Keratinocyte (primary cell): ENCODE results near the gene PRODH. TPM values are rescaled to one million over a fixed set of nuclear protein-coding genes. Genes with fewer than 3 reads are reported as not detected.
"Not testable (repeated sequence)": the region's sequence is repeated elsewhere in the genome, so short reads cannot be mapped to it uniquely, and the experiment has no call there.

Source experiments
- DNase-seq: peaks from one replicate; pipeline ENCODE4 v3.0.0-alpha.2; 2011; ENCODE audit warnings: low read depth, missing footprints, low spot score
- FAIRE-seq: peaks from 2 replicates; lab custom pipeline; 2011; peaks lifted over from hg19 to GRCh38; lab: Jason Lieb, UNC
- H2AFZ ChIP-seq: 2 replicates; pipeline ENCODE4 v1.6.0; 2012; ENCODE audit warnings: low read length, control low read depth, inconsistent platforms; ENCODE audit not compliant: control insufficient read depth
- H3K27ac ChIP-seq: 2 replicates; pipeline ENCODE4 v1.5.1; 2011; ENCODE audit warnings: low read length; ENCODE audit not compliant: control insufficient read depth, insufficient read depth
- H3K27me3 ChIP-seq: 3 replicates; pipeline ENCODE4 v1.6.0; 2011; ENCODE audit warnings: low read length; ENCODE audit not compliant: control insufficient read depth, insufficient read depth; ENCODE audit errors: extremely low read depth
- H3K36me3 ChIP-seq, 2 experiments: 2 replicates in 1 of 2; 3 replicates in 1 of 2; pipeline ENCODE4 v1.5.1; 2011; ENCODE audit warnings: low read length in 2 of 2, mild to moderate bottlenecking in 1 of 2; ENCODE audit not compliant: control insufficient read depth in 2 of 2, insufficient read depth in 2 of 2; ENCODE audit errors: extremely low read depth in 1 of 2
- H3K4me1 ChIP-seq: 3 replicates; pipeline ENCODE4 v1.5.1; 2011; ENCODE audit warnings: low read length; ENCODE audit not compliant: control insufficient read depth, insufficient read depth; ENCODE audit errors: extremely low read depth
- H3K4me2 ChIP-seq: 3 replicates; pipeline ENCODE4 v1.6.0; 2011; ENCODE audit warnings: low read depth, low read length; ENCODE audit not compliant: control insufficient read depth, insufficient read depth; ENCODE audit errors: extremely low read depth
- H3K4me3 ChIP-seq, 3 experiments: fragments of 200-600 bp in 1 of 3; sonication (generic) in 1 of 3; 2 replicates in 2 of 3; 3 replicates in 1 of 3; pipeline ENCODE4 v1.5.1; 2011 to 2016; ENCODE audit warnings: low read length in 3 of 3, mild to moderate bottlenecking in 3 of 3, control low read depth in 2 of 3, inconsistent platforms in 1 of 3, low read depth in 1 of 3, mixed read lengths in 1 of 3, mixed run types in 1 of 3, moderate library complexity in 1 of 3; ENCODE audit not compliant: control insufficient read depth in 2 of 3, insufficient read depth in 2 of 3; ENCODE audit errors: extremely low read depth in 1 of 3
- H3K79me2 ChIP-seq: 2 replicates; pipeline ENCODE4 v1.6.0; 2012; ENCODE audit warnings: low read length; ENCODE audit not compliant: control insufficient read depth, insufficient read depth
- H3K9ac ChIP-seq: 3 replicates; pipeline ENCODE4 v1.6.0; 2011; ENCODE audit warnings: low read length; ENCODE audit not compliant: control insufficient read depth, insufficient read depth; ENCODE audit errors: extremely low read depth
- H3K9me1 ChIP-seq: 3 replicates; pipeline ENCODE4 v1.6.0; 2011; ENCODE audit warnings: low read length; ENCODE audit not compliant: control insufficient read depth, insufficient read depth; ENCODE audit errors: extremely low read depth
- H3K9me3 ChIP-seq: 2 replicates; pipeline ENCODE4 v1.5.1; 2012; ENCODE audit warnings: low read depth, low read length; ENCODE audit not compliant: control insufficient read depth
- H4K20me1 ChIP-seq: 3 replicates; pipeline ENCODE4 v1.6.0; 2011; ENCODE audit warnings: low read length; ENCODE audit not compliant: control insufficient read depth, insufficient read depth; ENCODE audit errors: extremely low read depth
- CTCF ChIP-seq, 3 experiments: IDR thresholded peaks in 1 of 3; conservative IDR thresholded peaks in 1 of 3; optimal IDR thresholded peaks in 1 of 3; 2 replicates in 2 of 3; 3 replicates in 1 of 3; pipeline versions ENCODE3 to v1.5.1; 2011; ENCODE audit warnings: low read length in 3 of 3, mild to moderate bottlenecking in 3 of 3, moderate library complexity in 2 of 3, control low read depth in 1 of 3, inconsistent platforms in 1 of 3; ENCODE audit not compliant: insufficient read depth in 2 of 3; ENCODE audit errors: extremely low read depth in 1 of 3
- EZH2 ChIP-seq: IDR thresholded peaks from one replicate; pipeline ENCODE4 v1.6.1; 2012; ENCODE audit warnings: inconsistent platforms, mild to moderate bottlenecking, low read length, moderate library complexity
- dilution Hi-C: fragments of 300-500 bp; cut with MboI; formaldehyde crosslinking; loops from one replicate; pipeline ENCODE4 v1.7.0; 2020; ENCODE audit warnings: low sequenced_read_pairs; ENCODE audit not compliant: extremely low pct_ligation_motif_present
- polyA plus RNA-seq, 5 experiments: library from polyadenylated mRNA; depleted of rRNA in 3 of 5; stranded (reverse) in 3 of 5; stranded (forward) in 1 of 5; unstranded in 1 of 5; fragments of >200 nt; gene quantifications; 1 replicate in 1 of 5; 2 replicates in 3 of 5; 3 replicates in 1 of 5; pipeline versions ENCODE4 v1.2.1 to v1.2.3, GENCODE V29; 2011 to 2012; ENCODE audit warnings: missing spikeins in 2 of 5, low read depth in 1 of 5, low replicate concordance in 1 of 5

Gene PRODH
- polyA plus RNA-seq, 1 donor (not counting 4 experiments of a cell fraction or from before 2014, with no cell fraction given) = 12.3 TPM

GRCh38 chr22:18966748-18967147 lies 30.7 kb upstream of the PRODH start:
- H4K20me1 ChIP-seq = no peaks in the 10 kb centered on the region
- DNase-seq (no peak), FAIRE-seq (no peak)
- no peak overlapping the region for H3K4me2 ChIP-seq
- H2AFZ ChIP-seq = no peak overlapping the region
- no peak overlapping the region for H3K9ac ChIP-seq
- dilution Hi-C loops = no loop called here
- no peaks in the 10 kb centered on the region for H3K27me3 ChIP-seq
- TF ChIP-seq EZH2 (no peak), CTCF (optimal IDR thresholded peaks at IDR 0.05 in 1 of 3, IDR thresholded peaks at IDR 0.05 in 1 of 3, conservative IDR thresholded peaks at IDR 0.05 in 1 of 3; ENCODE audit: extremely low read depth in 1 of 3, insufficient read depth in 2 of 3, low read length in 3 of 3) (no peak)
- H3K36me3 ChIP-seq = no peaks in the 10 kb centered on the region
- no peaks in the 10 kb centered on the region for H3K79me2 ChIP-seq
- H3K4me3 ChIP-seq = no peak overlapping the region
- no peaks in the 10 kb centered on the region for H3K9me1 ChIP-seq
- no peaks in the 10 kb centered on the region for H3K4me1 ChIP-seq
- no peak overlapping the region for H3K27ac ChIP-seq
- no peaks in the 10 kb centered on the region for H3K9me3 ChIP-seq

DNA sequence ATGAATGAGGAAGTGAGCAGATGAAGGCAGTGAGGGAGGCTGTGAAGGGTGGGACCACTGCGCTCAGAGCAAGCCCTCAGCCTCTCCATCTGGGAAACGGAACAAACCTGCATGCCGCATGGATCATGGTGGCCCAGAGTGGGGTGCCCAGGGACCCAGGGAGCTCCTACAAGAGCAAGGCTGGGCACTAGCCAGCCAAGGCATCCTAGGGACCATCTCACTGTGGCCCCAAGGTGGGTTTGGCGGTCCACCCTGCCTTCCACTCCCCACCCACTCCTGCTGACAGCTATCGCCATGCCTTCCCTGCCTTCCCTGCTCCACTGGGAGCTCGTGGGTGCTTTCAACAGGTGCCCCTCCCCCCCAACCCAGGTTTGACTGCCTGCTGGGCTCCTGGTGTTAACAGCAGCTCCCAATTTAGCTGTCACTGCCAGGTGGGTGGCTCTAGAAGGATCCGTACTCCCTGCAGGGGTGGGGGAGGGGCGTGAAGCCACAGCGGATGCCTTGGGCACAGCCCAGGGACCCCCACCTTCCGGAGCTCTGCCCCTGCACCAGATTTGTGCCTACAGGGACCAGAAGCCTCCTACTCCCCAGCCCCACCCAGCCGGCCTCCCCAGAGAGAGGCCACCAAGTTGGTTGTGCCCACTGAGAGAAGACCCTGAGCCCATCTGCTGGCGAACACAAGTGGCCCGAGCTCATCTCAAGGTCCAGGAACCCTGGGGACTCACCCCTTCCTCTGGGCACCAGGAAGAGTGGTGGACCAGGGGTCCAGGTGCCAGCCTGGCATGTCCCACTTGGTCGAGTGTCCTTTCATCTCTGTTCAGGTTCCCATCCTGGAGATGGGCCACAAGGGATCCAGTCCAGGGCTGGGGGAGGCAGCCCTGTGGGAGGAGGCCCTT lies 29.7 kb upstream of the PRODH start:
- Histone ChIP-seq H3K4me2 (no peak overlapping the region), H3K27ac (no peak overlapping the region), H3K79me2 (no peaks in the 10 kb centered on the region), H3K27me3 (no peaks in the 10 kb centered on the region), H3K9me1 (no peaks in the 10 kb centered on the region), H2AFZ (no peak overlapping the region), H3K9me3 (no peaks in the 10 kb centered on the region), H3K4me1 (no peaks in the 10 kb centered on the region), H4K20me1 (no peaks in the 10 kb centered on the region), H3K36me3 (no peaks in the 10 kb centered on the region), H3K9ac (no peak overlapping the region), H3K4me3 (no peak overlapping the region)
- dilution Hi-C loops = no loop called here
- no peak for FAIRE-seq
- no peak for TF ChIP-seq CTCF (optimal IDR thresholded peaks at IDR 0.05 in 1 of 3, IDR thresholded peaks at IDR 0.05 in 1 of 3, conservative IDR thresholded peaks at IDR 0.05 in 1 of 3; ENCODE audit: extremely low read depth in 1 of 3, insufficient read depth in 2 of 3, low read length in 3 of 3)
- no peak for TF ChIP-seq EZH2
- DNase-seq = no peak

DNA sequence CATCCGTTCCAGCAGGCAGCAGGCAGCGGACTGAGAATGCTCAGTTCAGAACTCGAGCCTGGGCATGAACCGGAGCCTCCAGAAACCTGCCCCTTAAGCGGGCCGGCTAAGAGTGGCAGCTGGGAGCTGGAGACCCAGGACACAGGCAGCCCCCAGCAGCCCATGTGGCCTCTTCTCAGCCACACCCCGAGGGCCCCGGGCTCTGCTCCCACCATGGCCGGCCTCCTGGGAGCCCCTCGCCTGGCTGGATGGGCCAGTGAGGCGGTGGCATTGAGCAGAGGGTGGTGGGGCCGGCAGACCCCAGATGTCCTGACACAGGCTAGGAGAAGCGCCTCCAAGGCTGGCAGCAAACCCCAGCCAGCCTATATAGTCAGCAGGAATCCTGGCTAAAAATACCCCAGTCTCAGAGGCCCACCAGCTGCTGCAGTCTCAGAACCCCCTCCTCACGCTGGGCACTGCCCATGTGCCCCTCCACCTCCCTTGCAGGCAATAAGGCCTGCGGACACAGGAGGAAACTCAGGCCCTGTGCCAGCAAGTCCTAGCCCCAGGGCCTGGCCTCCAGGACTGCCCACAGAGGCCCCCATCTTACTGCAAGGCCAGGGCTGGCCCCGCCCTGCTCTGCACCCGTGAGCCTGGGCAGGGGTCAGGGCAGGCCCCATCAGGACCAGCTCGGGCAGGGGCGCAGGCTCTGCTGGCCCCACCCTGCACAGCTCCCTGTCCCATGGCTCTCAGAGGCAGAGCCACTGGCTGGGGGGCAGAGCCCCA lies 28.6 kb upstream of the PRODH start:
- H3K4me2 ChIP-seq, H2AFZ ChIP-seq, dilution Hi-C loops, FAIRE-seq, H3K9ac ChIP-seq, H3K4me3 ChIP-seq, H4K20me1 ChIP-seq, H3K4me1 ChIP-seq, H3K27ac ChIP-seq, H3K27me3 ChIP-seq, DNase-seq, H3K9me3 ChIP-seq, H3K36me3 ChIP-seq, H3K79me2 ChIP-seq, H3K9me1 ChIP-seq: not testable (repeated sequence)
